MCF 10A (cell line): ENCODE measurements around the gene RMND5B. TPM values are rescaled to one million over a fixed set of nuclear protein-coding genes. Genes with fewer than 3 reads are reported as not detected.

Source experiments
- BruUV-seq: library from RNA; stranded (reverse); fragments of 400-500 nt; replicated peaks from 2 replicates; lab custom pipeline; 2021; lab: Mats Ljungman, UMichigan
- CTCF ChIA-PET: fragments of 300-600 bp; sonication (Branson Sonifier 250); formaldehyde crosslinking; extraction: SDS; loops from one replicate; lab custom pipeline; 2021; ENCODE audit warnings: antibody characterized with exemption, inconsistent platforms; lab: Yijun Ruan, JAX
- POLR2A ChIA-PET: fragments of 300-600, 350-650 bp; sonication (Branson Sonifier 250); formaldehyde crosslinking; extraction: SDS; loops from one replicate; lab custom pipeline; 2020; ENCODE audit warnings: antibody characterized with exemption, inconsistent platforms; lab: Yijun Ruan, JAX
- DNase-seq: peaks from one replicate; pipeline ENCODE4 v3.0.0-alpha.2; 2018; ENCODE audit not compliant: unreplicated experiment
- H3K27ac Mint-ChIP-seq: one replicate; pipeline ENCODE4 v1.8.0; 2022; ENCODE audit warnings: mild to moderate bottlenecking, low read depth, mixed read lengths; ENCODE audit not compliant: unreplicated experiment
- H3K27me3 Mint-ChIP-seq: one replicate; pipeline ENCODE4 v1.8.0; 2022; ENCODE audit warnings: mixed read lengths; ENCODE audit not compliant: insufficient read depth, unreplicated experiment
- H3K36me3 Mint-ChIP-seq: one replicate; pipeline ENCODE4 v1.8.0; 2022; ENCODE audit warnings: mild to moderate bottlenecking, moderate library complexity, mixed read lengths; ENCODE audit not compliant: insufficient read depth, unreplicated experiment
- H3K4me1 Mint-ChIP-seq: one replicate; pipeline ENCODE4 v1.8.0; 2022; ENCODE audit warnings: mixed read lengths; ENCODE audit not compliant: insufficient read depth, unreplicated experiment
- H3K4me3 Mint-ChIP-seq: one replicate; pipeline ENCODE4 v1.8.0; 2022; ENCODE audit warnings: mild to moderate bottlenecking, moderate library complexity, mixed read lengths; ENCODE audit not compliant: unreplicated experiment
- H3K9me3 Mint-ChIP-seq: one replicate; pipeline ENCODE4 v1.8.0; 2022; ENCODE audit warnings: mixed read lengths; ENCODE audit not compliant: unreplicated experiment
- CTCF ChIP-seq: fragments of 200-600 bp; IDR thresholded peaks from one replicate; pipeline ENCODE4 v1.8.0; 2022; ENCODE audit warnings: antibody characterized with exemption, mild to moderate bottlenecking; ENCODE audit not compliant: unreplicated experiment
- intact Hi-C: fragments of 100-400 bp; cut with micrococcal nuclease; formaldehyde crosslinking; loops from 2 replicates; pipeline ENCODE4 v1.14.1; 2022
- total RNA-seq: library from RNA; stranded (reverse); gene quantifications from 2 replicates; pipeline ENCODE4 v1.2.3, GENCODE V29; 2022

RMND5B gene
- total RNA-seq, 1 experiment from 2014 or later, result 53.0 TPM

- no peak for DNase-seq
- intact Hi-C loops, result no loop called here
- POLR2A ChIA-PET, result interaction anchor here (0.6 to 4.4 kb wide), 7 partner anchors 8 to 108 kb away, joined by 3 to 44 read pairs (median 6); partner anchors contain the start of gene HNRNPAB
- CTCF ChIA-PET, result interaction anchor here (0.6 to 0.7 kb wide), 2 partner anchors 9 to 38 kb away, joined by 4 to 5 read pairs; no protein-coding TSS in a partner anchor
- no peak overlapping the region for H3K27ac Mint-ChIP-seq
- H3K36me3 Mint-ChIP-seq, result no peaks in the 10 kb centered on the region
- peaks cover 12% of the 10 kb centered on the region for H3K4me1 Mint-ChIP-seq
- no peak for TF ChIP-seq CTCF
- H3K27me3 Mint-ChIP-seq, result peaks cover 23% of the 10 kb centered on the region
- no peaks in the 10 kb centered on the region for H3K9me3 Mint-ChIP-seq
- no TSS peak for BruUV-seq
- no peak overlapping the region for H3K4me3 Mint-ChIP-seq
Observed at GRCh38 chr5:178192787-178193186, 62.0 kb downstream of the RMND5B start.

DNA sequence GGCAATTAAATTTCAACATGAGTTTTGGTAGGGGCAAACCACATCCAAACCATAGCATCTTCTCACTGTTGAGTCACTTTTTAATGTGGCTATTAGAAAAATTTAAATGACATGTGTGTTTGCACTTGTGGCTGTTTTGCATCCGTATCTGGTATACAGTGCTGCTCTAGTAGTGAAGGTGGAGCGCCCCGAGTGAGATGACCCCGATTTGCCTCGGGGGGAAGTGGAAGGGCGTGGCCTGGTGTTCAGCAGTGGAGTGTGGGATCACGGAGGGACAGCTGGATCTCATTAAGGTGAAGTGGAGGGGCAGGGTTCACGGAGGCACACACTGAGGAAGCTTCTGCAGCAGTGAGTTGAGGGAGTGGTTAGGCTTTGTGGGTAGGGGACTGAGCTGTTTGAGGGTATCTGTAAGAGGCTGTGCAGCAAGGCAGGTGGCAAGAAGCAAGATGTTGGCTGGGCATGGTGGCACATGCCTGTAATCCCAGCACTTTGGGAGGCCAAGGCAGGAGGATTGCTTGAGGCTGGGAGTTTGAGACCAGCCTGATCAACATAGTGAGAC, 62.5 kb downstream of the RMND5B start:
- CTCF ChIA-PET, result interaction anchor here (0.6 kb wide), 2 partner anchors 39 to 860 kb away, joined by 3 to 4 read pairs; no protein-coding TSS in a partner anchor
- intact Hi-C loops, result no loop called here
- Mint-ChIP-seq H3K36me3 (no peaks in the 10 kb centered on the region), H3K27ac (no peak overlapping the region), H3K9me3 (no peaks in the 10 kb centered on the region), H3K4me3 (no peak overlapping the region), H3K27me3 (peaks cover 23% of the 10 kb centered on the region), H3K4me1 (peaks cover 12% of the 10 kb centered on the region)
- POLR2A ChIA-PET, result interaction anchor here (0.6 to 4.4 kb wide), 6 partner anchors 7 to 109 kb away, joined by 3 to 44 read pairs (median 5); partner anchors contain the start of gene HNRNPAB
- DNase-seq, result no peak
- TF ChIP-seq CTCF, result no peak
- BruUV-seq, result no TSS peak

DNA sequence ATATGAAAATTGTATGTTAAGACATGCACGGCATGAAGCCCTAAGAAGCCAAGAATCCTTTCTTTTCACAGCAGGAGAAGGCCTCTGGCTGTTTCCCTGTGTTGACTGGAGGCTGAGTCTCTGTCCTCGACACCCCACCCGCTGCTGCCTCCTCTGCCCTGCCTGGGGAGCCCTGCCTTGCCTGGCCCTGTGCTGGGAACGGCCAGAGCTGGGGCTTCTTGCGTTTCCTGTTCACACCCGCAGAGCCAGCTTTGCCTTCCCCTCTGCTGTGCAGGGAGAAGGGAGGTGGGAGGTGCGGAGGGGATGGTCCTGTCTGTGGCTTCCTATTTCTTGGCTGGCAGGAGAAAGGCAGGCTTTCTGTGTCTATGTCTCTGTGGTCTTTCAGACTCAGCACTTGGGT, 63.2 kb downstream of the RMND5B start:
- peaks cover 23% of the 10 kb centered on the region for H3K27me3 Mint-ChIP-seq
- no peak for TF ChIP-seq CTCF
- H3K9me3 Mint-ChIP-seq, result no peaks in the 10 kb centered on the region
- ChIA-PET CTCF (interaction anchor here (0.6 kb wide), 2 partner anchors 44 to 860 kb away, joined by 3 read pairs; no protein-coding TSS in a partner anchor), POLR2A (interaction anchor here (1.1 kb wide), 1 partner anchor 11 kb away, joined by 3 read pairs; the partner anchor contains the start of gene HNRNPAB)
- no peak for DNase-seq
- no peaks in the 10 kb centered on the region for H3K36me3 Mint-ChIP-seq
- no peak overlapping the region for H3K27ac Mint-ChIP-seq
- intact Hi-C loops, result no loop called here
- BruUV-seq, result no TSS peak
- H3K4me3 Mint-ChIP-seq, result no peak overlapping the region
- H3K4me1 Mint-ChIP-seq, result peaks cover 12% of the 10 kb centered on the region

- no peaks in the 10 kb centered on the region for H3K36me3 Mint-ChIP-seq
- intact Hi-C loops, result no loop called here
- H3K9me3 Mint-ChIP-seq, result no peaks in the 10 kb centered on the region
- DNase-seq, result no peak
- peaks cover 24% of the 10 kb centered on the region for H3K4me1 Mint-ChIP-seq
- ChIA-PET POLR2A (interaction anchor here (0.5 to 1.2 kb wide), 2 partner anchors 11 to 1174 kb away, joined by 3 read pairs; partner anchors contain the start of gene ZNF346), CTCF (interaction anchor here (0.6 to 1.2 kb wide), 5 partner anchors 51 to 789 kb away, joined by 3 to 5 read pairs (median 3); no protein-coding TSS in a partner anchor)
- TF ChIP-seq CTCF, result no peak
- peaks cover 23% of the 10 kb centered on the region for H3K27me3 Mint-ChIP-seq
- BruUV-seq, result no TSS peak
- H3K4me3 Mint-ChIP-seq, result no peak overlapping the region
- H3K27ac Mint-ChIP-seq, result no peak overlapping the region
Observed at GRCh38 chr5:178196281-178196812, 65.5 kb downstream of the RMND5B start.
